NCI-H69 (cell line): Measurements from ENCODE around the gene TMEM184A.
"Not testable (repeated sequence)": the region's sequence is repeated elsewhere in the genome, so short reads cannot be mapped to it uniquely, and the experiment has no call there.

Source experiments
- DNase-seq: peaks from one replicate; lab custom pipeline; 2025; lab: John Stamatoyannopoulos, UW

The TMEM184A gene

DNA sequence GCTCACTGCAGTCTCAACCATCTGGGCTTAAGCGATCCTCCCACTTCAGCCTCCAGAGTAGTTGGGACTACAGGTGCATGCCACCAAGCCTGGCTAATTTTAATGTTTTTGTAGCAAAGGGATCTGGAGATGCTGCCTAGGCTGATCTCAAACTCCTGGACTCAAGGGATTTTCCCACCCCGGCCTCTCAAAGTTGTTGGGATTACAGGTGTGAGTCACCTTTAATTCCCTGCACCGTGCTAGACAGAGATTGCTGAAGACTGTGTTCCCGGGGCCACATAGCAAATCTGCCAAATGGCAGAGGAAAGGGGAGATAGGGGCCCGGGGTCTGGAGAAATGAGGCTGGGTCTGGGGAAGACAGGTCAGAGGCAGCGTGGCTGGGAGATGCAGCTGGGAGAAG is 34.5 kb upstream of the TMEM184A start:
- DNase-seq: no peak

DNA sequence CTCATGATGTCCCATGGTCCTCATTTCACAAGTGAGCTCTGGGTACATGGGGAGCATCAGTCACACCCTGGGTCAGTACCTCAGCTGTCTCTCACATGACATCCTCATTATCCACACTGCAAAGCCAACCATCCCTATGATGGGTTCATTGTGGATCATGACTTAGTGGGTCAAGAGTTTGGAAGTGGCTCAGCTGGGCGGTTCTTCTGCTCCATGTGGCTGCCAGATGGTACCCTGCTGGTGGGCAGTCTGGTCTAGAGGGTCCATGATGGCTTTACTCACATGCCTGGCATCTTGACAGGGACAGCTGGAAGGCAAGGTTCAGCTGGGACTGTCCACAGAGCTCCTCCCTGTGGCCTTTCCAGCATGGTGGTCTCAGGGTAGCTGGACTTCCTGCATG is 33.0 kb upstream of the TMEM184A start:
- DNase-seq: no peak

DNA sequence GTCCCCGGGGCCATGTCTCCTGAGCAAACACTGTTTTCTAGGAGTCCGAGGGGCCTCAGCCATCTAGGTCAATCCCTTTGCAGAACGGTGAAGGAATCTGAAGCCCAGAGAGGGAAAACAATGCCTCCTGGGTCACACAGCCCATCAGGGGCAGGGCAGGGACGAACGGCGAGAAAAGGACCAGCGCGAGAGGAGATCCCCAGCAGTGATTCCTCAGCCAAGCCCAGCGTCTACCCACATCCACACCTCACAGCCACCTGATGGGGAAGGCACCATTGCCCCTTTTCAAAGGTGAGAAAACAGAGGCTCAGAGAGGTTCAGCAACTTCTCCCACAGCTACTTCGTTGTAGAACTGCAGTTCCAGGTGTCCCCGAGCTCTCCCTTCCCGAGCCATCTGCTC is 31.7 kb upstream of the TMEM184A start:
- DNase-seq: no peak

DNA sequence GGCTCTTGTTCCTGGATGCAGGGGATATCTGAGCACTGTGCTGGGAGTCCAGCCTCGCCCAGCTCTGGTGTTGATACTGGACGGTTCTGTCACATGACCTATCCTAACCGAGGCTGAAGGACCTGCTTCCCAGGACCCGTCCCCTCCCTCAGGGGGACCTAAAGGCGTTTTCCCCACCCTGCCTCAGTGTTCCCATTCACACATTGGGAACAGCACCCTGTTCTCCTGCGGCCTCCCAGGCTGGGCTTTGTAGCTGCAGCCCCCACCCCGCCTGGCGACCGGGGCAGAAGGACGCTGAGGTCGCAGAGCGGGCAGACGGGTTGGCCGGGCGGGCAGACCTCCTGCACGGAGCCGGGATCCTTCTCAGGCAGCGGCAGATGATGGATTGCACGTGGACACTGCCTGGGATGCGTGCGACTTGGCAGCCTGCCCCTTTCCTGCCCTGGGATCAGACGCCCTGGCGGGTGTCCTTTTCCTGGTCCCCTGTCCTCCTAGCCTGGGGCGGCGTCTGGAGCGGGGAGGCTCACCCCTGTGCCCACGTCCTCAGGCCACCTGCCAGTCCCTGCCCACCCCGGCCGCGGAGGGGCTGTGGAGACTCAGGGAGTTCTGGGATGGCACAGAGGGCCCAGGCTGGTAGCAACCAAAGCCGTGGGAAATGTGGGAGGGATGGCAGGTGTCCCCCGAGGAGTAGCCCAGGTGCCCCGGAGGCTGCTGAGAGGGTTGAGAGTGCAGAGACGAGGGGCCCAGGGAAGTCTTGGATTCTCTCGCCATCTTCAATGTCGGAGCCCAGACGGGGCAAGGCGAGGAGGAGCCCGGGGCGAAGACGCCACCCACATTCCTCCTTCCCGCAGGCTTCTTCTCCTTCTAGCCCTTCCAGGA is 31.1 kb upstream of the TMEM184A start:
- peak; percentile 65 for DNase-seq

- DNase-seq: peak; percentile 68
These were observed 30.3 kb upstream of the TMEM184A start for GRCh38 chr7:1586126-1586826.

- DNase-seq: no peak
These were observed 29.4 kb upstream of the TMEM184A start for GRCh38 chr7:1585142-1585981.

DNA sequence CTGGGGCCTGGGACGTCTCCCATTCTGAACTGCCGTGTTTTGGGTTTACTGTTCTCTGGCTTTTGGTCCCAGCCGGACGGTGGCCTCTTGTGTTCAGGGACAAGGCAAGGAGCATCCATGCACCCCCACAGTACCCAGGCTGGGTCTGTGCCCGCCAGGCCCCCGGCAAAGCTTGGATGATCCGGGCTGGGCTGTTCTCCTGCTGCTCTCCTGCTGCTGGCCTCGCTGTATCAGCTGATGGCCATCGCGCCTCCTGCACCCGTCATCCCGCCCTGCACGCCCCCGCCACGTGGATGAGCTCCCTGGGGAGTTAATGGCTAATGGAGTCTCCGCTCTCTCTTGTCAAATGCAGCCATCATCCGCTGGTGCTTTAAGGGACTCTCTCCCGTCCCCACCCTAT is 28.7 kb upstream of the TMEM184A start:
- DNase-seq: no peak

GRCh38 chr7:1583241-1583930 is 27.4 kb upstream of the TMEM184A start:
- not testable (repeated sequence) for DNase-seq

DNA sequence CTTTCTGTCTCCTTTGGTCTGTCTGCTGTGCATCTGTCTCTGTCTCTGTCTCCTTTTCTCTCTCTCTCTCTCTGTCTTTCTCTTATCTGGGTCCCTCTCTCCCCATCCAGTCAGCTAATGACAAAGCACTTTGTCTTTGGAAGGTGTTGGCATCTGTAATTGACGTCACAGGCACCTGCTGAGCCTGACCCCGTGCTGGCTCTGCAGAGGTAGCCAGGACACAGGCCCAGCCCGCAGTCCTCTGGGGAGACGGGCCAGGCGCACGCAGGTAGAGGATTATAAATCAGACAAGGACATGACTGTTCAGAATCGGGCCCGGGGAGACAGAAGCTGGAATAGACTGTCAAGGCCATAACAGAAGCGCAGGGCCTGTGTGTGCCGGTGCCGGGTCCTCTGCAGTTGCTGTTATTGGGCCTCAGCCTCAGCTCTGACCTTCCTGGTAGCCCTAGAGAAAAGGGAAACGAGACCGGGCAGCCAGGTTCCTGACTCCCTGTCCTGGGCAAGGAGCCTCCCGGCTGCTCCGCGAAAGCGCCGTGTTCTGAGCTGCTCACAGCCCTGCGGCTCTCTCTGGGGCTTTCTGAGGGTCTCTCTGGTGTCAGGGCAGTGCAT is 24.5 kb upstream of the TMEM184A start:
- DNase-seq: no peak

GRCh38 chr7:1579481-1580421 is 23.7 kb upstream of the TMEM184A start:
- DNase-seq: peak; percentile 78

- DNase-seq: no peak
These were observed 22.5 kb upstream of the TMEM184A start for GRCh38 chr7:1578513-1578912.

DNA sequence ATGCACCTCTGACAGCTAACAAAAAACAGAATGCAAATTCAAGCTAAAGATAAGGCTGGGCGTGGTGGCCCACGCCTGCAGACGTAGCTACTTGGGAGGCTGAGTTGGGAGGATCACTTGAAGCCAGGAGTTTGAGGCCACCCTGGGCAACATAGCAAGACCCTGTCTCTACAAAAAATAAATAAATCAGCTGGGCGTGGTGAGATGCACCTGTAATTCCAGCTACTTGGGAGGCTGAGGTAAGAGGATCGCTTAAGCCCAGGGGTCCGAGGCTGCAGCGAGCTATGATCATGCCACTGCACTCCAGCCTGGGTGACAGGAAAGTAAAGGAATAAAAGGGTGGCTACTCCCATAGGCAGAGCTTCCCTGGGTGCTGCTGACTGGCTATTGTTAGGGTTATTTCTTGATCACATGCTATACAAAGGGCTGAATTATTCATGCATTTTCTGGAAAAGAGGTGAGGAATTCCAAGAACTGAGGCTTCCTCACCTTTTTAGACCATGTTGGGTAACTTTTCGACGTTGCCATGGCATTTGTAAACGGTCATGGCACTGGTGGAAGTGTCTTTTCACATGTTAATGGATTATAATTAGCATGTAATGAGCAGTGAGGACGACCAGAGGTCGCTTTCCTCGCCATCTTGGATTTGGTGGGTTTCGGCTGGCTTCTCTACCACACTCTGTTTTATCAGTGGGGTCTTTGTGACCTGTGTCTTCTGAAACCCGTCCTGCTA is 20.7 kb upstream of the TMEM184A start:
- no peak for DNase-seq

DNA sequence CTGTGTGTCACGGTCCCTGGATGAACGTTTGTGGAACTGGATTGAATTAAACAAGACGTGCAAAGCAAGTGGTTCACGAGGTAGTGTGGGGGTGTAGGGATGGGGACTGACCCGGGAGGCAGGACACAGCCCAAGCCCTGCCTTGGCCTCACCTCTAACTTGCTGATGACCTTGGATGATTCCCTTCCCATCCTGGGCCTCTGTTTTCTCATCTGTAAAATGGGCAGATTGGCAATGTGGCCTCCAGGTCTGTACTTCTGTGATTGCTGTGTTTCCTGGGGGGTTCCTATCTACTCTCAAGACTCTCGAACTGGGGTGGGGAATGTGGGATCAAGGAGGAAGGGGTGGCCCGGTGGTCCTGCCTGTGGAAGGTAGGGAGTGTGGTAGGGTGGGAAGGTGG is 19.8 kb upstream of the TMEM184A start:
- no peak for DNase-seq

- no peak for DNase-seq
These were observed 16.3 kb upstream of the TMEM184A start for GRCh38 chr7:1572111-1572822.

DNA sequence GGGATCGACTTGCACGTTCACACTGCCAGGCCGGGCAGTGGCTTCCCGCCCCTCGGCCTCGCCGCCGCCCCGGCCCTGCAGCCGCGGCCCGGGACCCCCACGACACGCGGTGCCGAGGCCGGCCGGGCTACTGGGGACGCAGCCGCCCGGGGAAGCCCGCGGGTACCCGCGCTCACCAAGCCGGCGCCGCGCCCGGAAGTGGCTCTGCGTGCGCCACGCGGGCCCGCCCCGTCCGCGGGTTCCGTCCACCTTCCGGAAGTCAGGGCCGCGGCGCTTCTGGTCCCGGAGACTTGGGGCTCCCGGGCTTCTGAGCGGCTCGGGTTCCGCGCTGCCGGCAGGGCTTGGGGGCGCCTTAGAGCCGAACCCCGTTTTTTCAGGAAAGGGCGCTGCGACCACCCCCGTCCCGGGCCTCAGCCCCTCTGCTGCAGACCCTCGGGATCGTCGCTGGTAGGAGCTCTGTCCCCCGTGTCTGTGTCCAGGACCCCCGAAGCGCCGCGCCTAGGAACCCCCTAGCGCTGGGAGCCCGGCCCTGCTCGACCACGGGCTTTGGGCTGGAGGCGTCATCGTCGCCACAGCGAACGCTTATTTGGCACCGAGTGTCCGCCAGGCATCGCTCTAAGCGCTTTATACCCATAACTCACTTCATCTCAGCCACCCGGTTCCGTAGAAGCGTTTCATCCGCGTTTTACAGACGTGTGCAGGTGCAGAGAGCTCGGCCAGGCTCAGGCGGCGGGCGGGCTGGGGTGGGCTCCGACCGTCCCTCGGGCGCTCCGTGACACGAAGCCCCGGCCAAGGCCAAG is 14.0 kb upstream of the TMEM184A start, which contains the start of gene PSMG3:
TSS of gene PSMG3 (minus strand) at position 200 of the 800 bp plus-strand sequence. CDS start 693 bp downstream, outside the sequence.
- peak; percentile 96 for DNase-seq

- no peak for DNase-seq
These were observed 13.4 kb upstream of the TMEM184A start for GRCh38 chr7:1569440-1569832.

DNA sequence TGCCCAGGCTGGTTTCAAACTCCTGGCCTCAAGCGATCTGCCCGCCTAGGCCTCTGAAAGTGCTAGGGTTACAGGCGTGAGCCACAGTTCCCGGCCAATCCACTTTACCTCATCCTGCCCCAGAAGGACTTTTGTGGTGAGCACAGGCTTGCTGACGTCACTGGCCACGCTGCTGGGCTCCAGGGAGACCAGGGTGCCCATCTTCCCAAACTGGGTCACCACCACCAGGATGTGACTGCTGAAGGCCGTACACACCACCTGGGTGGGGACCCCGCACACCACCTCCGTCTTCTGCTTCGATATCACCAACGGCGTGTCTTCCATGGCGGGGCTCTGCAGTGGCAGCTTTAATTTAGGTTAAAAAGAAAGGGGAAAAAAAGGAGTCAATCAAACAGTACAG is 13.0 kb upstream of the TMEM184A start:
- DNase-seq: no peak
